Esophagus muscularis mucosa (tissue), 4 donors: Measurements from ENCODE around the gene DPP7. TPM values are rescaled to one million over a fixed set of nuclear protein-coding genes. Genes with fewer than 3 reads are reported as not detected.
A peak's percentile ranks its signal among the peaks of the same experiment; 100 is the strongest.

Experiments used
- DNase-seq: peaks from one replicate; pipeline ENCODE4 v3.0.0-alpha.2; 2017; ENCODE audit errors: extremely low spot score
- H3K27ac ChIP-seq, 4 donors: fragments of 200-600 bp; sonication (generic); replicated peaks in 1 of 4; 1 replicate in 3 of 4; 2 replicates in 1 of 4; pipeline ENCODE4 v1.5.1; 2016 to 2019; ENCODE audit warnings: mild to moderate bottlenecking in 1 of 4
- H3K27me3 ChIP-seq, 4 donors: fragments of 200-600 bp; sonication (generic); one replicate each; pipeline versions ENCODE4 v1.5.1 to v1.6.0; 2016 to 2019
- H3K36me3 ChIP-seq, 4 donors: fragments of 200-600 bp; sonication (generic); one replicate each; pipeline ENCODE4 v1.5.1; 2016 to 2019
- H3K4me1 ChIP-seq, 4 donors: fragments of 200-600 bp; sonication (generic); one replicate each; pipeline ENCODE4 v1.5.1; 2016 to 2019
- H3K4me3 ChIP-seq, 4 donors: fragments of 200-600 bp; sonication (generic); 1 replicate in 2 of 4; 2 replicates in 2 of 4; pipeline ENCODE4 v1.5.1; 2016 to 2019; ENCODE audit warnings: mild to moderate bottlenecking in 4 of 4, moderate library complexity in 1 of 4
- H3K9me3 ChIP-seq, 4 donors: fragments of 200-600 bp; sonication (generic); 1 replicate in 3 of 4; 2 replicates in 1 of 4; pipeline ENCODE4 v1.5.1; 2016 to 2019
- EP300 ChIP-seq: sonication (generic); formaldehyde crosslinking; IDR thresholded peaks from one replicate; pipeline ENCODE4 v1.6.1; 2017; ENCODE audit warnings: antibody characterized with exemption
- POLR2A ChIP-seq: fragments of 450-650 bp; IDR thresholded peaks from one replicate; pipeline ENCODE4 v1.6.1; 2017; ENCODE audit warnings: antibody characterized with exemption, moderate library complexity, mild to moderate bottlenecking, low read depth
- POLR2AphosphoS5 ChIP-seq, 2 donors: sonication (generic); formaldehyde crosslinking; IDR thresholded peaks; one replicate each; pipeline ENCODE4 v1.6.1; 2017; ENCODE audit warnings: antibody characterized with exemption in 2 of 2
- WGBS: methylation state at CpG from one replicate; pipeline ENCODE4 v1.1.5; 2018; 5-methylcytosine and 5-hydroxymethylcytosine counted together
- intact Hi-C: fragments of 100-400 bp; cut with DNase I; formaldehyde crosslinking; loops from one replicate; pipeline ENCODE4 v1.15.1; 2023
- total RNA-seq, 4 donors: library from RNA; depleted of rRNA; stranded (reverse); fragments of >200 nt; gene quantifications; one replicate each; pipeline versions ENCODE4 v1.1.0 to v1.2.1, GENCODE V29; 2016
- TF ChIP-seq, protein P1 (sequence below), 3 experiments: fragments of 200-600 bp in 2 of 3; fragments of 450-650 bp in 1 of 3; sonication (generic) in 2 of 3; IDR thresholded peaks; one replicate each; pipeline ENCODE4 v1.5.1; 2017 to 2019; ENCODE audit warnings: antibody characterized with exemption in 3 of 3, mild to moderate bottlenecking in 2 of 3, moderate library complexity in 1 of 3

Gene DPP7
- total RNA-seq, 4 donors from 2014 or later, result 90.1 to 121 (median 104) TPM

DNA sequence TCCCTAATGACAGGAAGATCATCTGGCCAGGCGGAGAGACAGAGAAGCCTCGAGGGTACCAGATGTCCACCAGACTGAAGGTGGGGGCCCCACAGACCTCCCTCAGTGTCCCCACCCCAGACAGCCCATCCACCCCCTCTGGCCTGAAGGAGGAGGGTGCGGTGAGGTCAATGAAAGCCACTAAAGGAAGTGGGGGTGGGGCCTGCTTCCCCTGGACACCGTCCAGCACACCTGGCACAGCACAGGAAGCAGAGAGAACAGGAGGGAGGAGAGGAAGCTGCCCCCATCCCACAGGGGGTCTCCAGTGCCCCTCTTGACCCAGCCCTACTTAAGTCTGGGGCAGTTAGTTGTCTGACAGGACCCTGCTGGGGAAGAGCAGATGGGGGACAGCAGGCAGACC lies 44.1 kb upstream of the DPP7 start:
- Histone ChIP-seq H3K27me3 (peaks cover 0 to 95% (median 75%) of the 10 kb centered on the region in 4 donors), H3K27ac (no peak overlapping the region), H3K4me3 (no peak overlapping the region), H3K4me1 (peaks cover 21 to 43% (median 35%) of the 10 kb centered on the region in 4 donors), H3K36me3 (no peaks in the 10 kb centered on the region), H3K9me3 (no peaks in the 10 kb centered on the region)
- DNase-seq, result no peak
- WGBS, result 46% methylated on average over 2 of the region's 4 CpGs
- TF ChIP-seq POLR2A (no peak), EP300 (no peak), POLR2AphosphoS5 (IDR thresholded peaks at IDR 0.05) (no peak)
- TF ChIP-seq, protein P1, sequence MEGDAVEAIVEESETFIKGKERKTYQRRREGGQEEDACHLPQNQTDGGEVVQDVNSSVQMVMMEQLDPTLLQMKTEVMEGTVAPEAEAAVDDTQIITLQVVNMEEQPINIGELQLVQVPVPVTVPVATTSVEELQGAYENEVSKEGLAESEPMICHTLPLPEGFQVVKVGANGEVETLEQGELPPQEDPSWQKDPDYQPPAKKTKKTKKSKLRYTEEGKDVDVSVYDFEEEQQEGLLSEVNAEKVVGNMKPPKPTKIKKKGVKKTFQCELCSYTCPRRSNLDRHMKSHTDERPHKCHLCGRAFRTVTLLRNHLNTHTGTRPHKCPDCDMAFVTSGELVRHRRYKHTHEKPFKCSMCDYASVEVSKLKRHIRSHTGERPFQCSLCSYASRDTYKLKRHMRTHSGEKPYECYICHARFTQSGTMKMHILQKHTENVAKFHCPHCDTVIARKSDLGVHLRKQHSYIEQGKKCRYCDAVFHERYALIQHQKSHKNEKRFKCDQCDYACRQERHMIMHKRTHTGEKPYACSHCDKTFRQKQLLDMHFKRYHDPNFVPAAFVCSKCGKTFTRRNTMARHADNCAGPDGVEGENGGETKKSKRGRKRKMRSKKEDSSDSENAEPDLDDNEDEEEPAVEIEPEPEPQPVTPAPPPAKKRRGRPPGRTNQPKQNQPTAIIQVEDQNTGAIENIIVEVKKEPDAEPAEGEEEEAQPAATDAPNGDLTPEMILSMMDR (IDR thresholded peaks at IDR 0.05), result no peak
- intact Hi-C loops, result no loop called here

DNA sequence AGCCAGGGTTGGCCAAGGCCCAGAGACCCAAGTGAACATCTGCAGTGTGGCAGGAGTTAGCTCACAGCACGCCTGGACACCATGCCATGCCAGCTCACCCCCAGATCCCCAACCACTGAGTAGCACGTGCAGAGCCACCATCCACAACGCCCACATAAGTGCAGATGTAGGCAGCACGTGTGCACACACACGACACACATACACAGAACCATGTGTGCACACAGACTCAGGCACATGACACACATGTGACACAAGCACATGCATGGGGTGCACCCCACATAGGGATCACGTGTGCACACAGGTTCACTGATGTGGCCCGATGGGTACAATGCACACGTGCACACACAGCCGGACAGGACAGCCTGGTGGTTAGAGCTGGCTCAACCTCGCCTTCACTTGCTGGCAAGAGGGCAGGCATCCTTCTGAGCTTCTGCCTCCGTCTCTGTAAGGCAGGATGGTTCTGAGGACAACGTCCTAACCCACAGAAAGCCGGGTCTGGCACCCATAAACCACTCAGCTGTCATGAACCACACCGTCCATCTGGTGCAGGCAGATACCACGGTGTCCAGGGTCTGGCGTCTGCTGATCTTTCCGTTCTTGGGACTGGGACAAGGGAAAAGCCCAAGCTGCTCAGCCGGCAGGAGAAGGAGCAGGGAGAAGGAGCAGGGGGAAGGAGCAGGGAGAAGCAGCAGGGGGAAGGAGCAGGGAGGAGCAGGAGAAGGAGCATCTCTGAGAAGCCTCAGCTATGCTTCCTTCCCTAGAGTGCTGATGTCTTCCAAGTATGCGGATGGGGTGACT lies 43.3 kb upstream of the DPP7 start:
- Histone ChIP-seq H3K36me3 (no peaks in the 10 kb centered on the region), H3K27me3 (peaks cover 0 to 87% (median 67%) of the 10 kb centered on the region in 4 donors), H3K27ac (no peak overlapping the region), H3K9me3 (no peaks in the 10 kb centered on the region), H3K4me1 (peaks cover 14 to 35% (median 27%) of the 10 kb centered on the region in 4 donors), H3K4me3 (no peak overlapping the region)
- 61% methylated on average over 16 of the region's 19 CpGs for WGBS
- TF ChIP-seq POLR2AphosphoS5 (IDR thresholded peaks at IDR 0.05) (no peak), POLR2A (no peak), EP300 (no peak)
- TF ChIP-seq, protein P1 (IDR thresholded peaks at IDR 0.05), result no peak
- intact Hi-C loops, result no loop called here
- no peak for DNase-seq

DNA sequence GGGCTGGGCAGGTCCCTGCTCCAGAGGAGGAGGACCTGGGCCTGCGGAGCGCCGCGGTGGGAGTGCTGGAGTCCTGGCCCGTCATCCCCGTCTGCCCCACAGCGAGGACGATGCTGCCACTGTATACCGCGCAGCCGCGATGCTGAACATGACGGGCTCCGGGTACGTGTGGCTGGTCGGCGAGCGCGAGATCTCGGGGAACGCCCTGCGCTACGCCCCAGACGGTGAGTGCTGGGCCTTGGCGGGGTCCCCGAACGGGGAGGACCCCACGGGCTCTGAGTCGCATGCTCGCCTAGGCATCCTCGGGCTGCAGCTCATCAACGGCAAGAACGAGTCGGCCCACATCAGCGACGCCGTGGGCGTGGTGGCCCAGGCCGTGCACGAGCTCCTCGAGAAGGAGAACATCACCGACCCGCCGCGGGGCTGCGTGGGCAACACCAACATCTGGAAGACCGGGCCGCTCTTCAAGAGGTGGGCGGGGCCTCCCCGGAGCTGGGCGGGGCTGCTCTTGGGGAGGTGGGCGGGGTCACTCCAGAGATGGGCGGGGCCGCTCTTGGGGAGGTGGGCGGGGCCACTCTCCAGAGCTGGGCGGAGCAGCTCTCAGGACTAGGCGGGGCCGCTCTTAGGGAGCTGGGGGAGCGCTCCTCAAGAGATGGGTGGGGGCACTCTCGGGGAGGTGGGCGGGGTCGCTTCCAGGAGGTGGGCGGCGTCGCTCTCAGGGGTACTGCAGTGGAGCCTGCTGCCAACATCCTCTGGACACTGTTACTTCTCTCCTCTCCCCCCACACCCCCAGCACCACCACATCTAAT lies 42.2 kb upstream of the DPP7 start:
- H3K36me3 ChIP-seq, result no peaks in the 10 kb centered on the region
- DNase-seq, result no peak
- intact Hi-C loops, result no loop called here
- H3K4me3 ChIP-seq, result peak overlapping the region; percentile 16 to 33 (median 28)
- H3K27ac ChIP-seq, result no peak overlapping the region
- peaks cover 6 to 25% (median 17%) of the 10 kb centered on the region in 4 donors for H3K4me1 ChIP-seq
- 5% methylated on average over 12 of the region's 65 CpGs for WGBS
- TF ChIP-seq, protein P1 (IDR thresholded peaks at IDR 0.05), result no peak
- H3K27me3 ChIP-seq, result peaks cover 0 to 76% (median 57%) of the 10 kb centered on the region in 4 donors
- no peaks in the 10 kb centered on the region for H3K9me3 ChIP-seq

DNA sequence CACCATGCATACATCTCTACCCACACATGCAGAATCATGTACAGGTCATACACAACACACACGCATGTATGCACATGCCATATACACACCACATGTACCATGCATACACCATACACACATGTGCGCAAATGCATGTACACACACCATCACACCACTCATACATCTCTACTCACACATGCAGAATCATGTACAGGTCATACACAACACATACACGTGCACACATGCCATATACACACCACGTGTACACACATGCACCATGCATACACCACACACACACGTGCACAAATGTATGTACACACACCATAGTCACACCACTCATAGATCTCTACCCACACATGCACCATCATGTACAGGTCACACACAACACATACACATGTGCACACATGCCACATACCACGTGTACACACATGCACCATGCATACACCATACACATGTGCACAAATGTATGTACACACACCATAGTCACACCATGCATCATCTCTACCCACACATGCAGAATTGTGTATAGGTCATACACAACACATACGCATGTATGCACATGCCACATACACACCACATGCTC lies 38.4 kb upstream of the DPP7 start:
- WGBS, result 95% methylated on average over 7 of the region's 7 CpGs
- Histone ChIP-seq H3K4me3 (no peak overlapping the region), H3K9me3 (no peaks in the 10 kb centered on the region), H3K36me3 (no peaks in the 10 kb centered on the region), H3K27ac (no peak overlapping the region), H3K4me1 (peaks cover 6 to 15% (median 9%) of the 10 kb centered on the region in 4 donors), H3K27me3 (peaks cover 0 to 74% (median 24%) of the 10 kb centered on the region in 4 donors)
- TF ChIP-seq POLR2AphosphoS5 (IDR thresholded peaks at IDR 0.05), result no peak
- TF ChIP-seq, protein P1 (IDR thresholded peaks at IDR 0.05), result no peak
- TF ChIP-seq POLR2A, result no peak
- TF ChIP-seq EP300, result no peak
- intact Hi-C loops, result no loop called here
- no peak for DNase-seq
